Gastrocnemius medialis (tissue), 4 donors: ENCODE data around the gene SEMA3C.

Experiments
- POLR2A ChIP-seq, 2 donors: fragments of 450-650 bp; IDR thresholded peaks; one replicate each; pipeline ENCODE4 v1.6.1; 2017; ENCODE audit warnings: antibody characterized with exemption in 2 of 2, mild to moderate bottlenecking in 2 of 2, moderate library complexity in 2 of 2
- TF ChIP-seq, protein P1 (sequence below), 5 experiments: fragments of 450-650 bp in 3 of 5; fragments of 200-600 bp in 2 of 5; sonication (generic) in 2 of 5; IDR thresholded peaks in 4 of 5; conservative IDR thresholded peaks in 1 of 5; 1 replicate in 4 of 5; 2 replicates in 1 of 5; pipeline ENCODE4 v1.5.1; 2016 to 2019; ENCODE audit warnings: antibody characterized with exemption in 5 of 5, mild to moderate bottlenecking in 3 of 5, moderate library complexity in 3 of 5

DNA sequence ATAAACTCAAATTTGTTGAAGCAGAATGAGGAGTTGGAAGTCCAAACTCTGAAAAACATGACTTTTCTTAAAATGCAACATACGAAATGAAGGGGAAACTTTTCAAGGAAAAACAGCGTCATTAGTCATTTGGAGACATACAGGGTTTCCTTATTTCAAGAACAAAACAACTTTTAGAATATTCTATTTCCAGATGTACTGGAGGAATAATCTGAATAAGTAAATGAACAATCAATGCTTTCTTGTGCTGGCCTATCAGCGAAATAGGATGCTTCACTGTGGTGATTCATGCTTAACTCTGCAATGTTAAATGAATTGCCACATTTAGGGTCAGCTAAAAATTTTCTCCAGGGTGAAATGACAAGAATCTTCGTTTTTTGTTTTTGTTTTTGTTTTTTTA lies 114.3 kb downstream of the SEMA3C start:
- TF ChIP-seq, protein P1, sequence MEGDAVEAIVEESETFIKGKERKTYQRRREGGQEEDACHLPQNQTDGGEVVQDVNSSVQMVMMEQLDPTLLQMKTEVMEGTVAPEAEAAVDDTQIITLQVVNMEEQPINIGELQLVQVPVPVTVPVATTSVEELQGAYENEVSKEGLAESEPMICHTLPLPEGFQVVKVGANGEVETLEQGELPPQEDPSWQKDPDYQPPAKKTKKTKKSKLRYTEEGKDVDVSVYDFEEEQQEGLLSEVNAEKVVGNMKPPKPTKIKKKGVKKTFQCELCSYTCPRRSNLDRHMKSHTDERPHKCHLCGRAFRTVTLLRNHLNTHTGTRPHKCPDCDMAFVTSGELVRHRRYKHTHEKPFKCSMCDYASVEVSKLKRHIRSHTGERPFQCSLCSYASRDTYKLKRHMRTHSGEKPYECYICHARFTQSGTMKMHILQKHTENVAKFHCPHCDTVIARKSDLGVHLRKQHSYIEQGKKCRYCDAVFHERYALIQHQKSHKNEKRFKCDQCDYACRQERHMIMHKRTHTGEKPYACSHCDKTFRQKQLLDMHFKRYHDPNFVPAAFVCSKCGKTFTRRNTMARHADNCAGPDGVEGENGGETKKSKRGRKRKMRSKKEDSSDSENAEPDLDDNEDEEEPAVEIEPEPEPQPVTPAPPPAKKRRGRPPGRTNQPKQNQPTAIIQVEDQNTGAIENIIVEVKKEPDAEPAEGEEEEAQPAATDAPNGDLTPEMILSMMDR (IDR thresholded peaks at IDR 0.05 in 4 of 5, conservative IDR thresholded peaks at IDR 0.05 in 1 of 5), result no peak
- no peak for TF ChIP-seq POLR2A (IDR thresholded peaks at IDR 0.05)
